ENCODE data around the gene DPEP1. TPM values are rescaled to one million over a fixed set of nuclear protein-coding genes. Genes with fewer than 3 reads are reported as not detected.

Gene DPEP1
- total and polyA plus RNA-seq, 4 donors: 0.14 to 0.83 (median 0.45) TPM

DNA sequence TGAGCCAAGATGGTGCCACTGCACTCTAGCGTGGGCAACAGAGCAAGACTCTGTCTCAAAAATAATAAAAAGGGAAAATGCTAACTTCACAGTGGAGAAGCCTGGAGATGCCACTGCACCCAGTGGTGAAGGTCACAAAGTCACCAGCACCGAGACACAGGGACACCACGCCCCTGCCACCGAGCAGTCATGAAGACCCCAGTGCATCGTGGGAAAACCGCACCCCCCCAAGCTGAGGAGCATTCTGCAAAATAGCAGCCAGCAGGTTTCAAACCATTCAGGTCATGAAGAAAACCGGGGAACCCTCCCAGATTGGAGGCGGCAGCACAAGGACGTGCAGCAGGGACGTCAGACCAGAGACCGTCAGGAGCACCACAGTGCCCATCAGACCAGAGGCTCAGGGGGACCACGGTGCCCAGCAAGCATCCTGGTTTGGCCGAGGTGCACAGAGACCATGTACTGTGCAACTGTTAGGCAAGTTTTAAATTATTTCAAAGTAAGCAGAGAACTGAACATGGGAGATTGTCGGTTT lies 30.4 kb downstream of the DPEP1 start:
- TF ChIP-seq RXRA (IDR thresholded peaks at IDR 0.05) (no peak), SP1 (IDR thresholded peaks at IDR 0.05) (no peak), NR2F2 (IDR thresholded peaks at IDR 0.05) (no peak), REST (IDR thresholded peaks at IDR 0.05) (no peak), TAF1 (conservative IDR thresholded peaks at IDR 0.05) (no peak), YY1 (IDR thresholded peaks at IDR 0.05) (no peak), EGR1 (IDR thresholded peaks at IDR 0.05; ENCODE audit: low read depth in 2 of 2) (no peak), JUND (IDR thresholded peaks at IDR 0.05) (no peak), MAX (IDR thresholded peaks at IDR 0.05) (no peak), FOXA2 (IDR thresholded peaks at IDR 0.05) (no peak), ZBTB33 (IDR thresholded peaks at IDR 0.05) (no peak), HNF4A (conservative IDR thresholded peaks at IDR 0.05) (no peak), HNF4G (IDR thresholded peaks at IDR 0.05) (no peak)
- TF ChIP-seq, protein P1, sequence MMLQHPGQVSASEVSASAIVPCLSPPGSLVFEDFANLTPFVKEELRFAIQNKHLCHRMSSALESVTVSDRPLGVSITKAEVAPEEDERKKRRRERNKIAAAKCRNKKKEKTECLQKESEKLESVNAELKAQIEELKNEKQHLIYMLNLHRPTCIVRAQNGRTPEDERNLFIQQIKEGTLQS (IDR thresholded peaks at IDR 0.05): no peak
- no peak overlapping the region for H3K4me3 ChIP-seq (ENCODE audit: low read depth in 1 of 3, low read length in 3 of 3)
- H3K27me3 ChIP-seq (ENCODE audit: control insufficient read depth in 4 of 4, insufficient read depth in 4 of 4, low read length in 3 of 4): no peaks in the 10 kb centered on the region
- H3K4me1 ChIP-seq (ENCODE audit: control insufficient read depth in 4 of 4, insufficient read depth in 4 of 4, low read length in 3 of 4): peaks cover 0 to 6% (median 3%) of the 10 kb centered on the region in 4 donors
- no peak for DNase-seq (ENCODE audit: low spot score)
- no peak overlapping the region for H3K27ac ChIP-seq (ENCODE audit: low read depth in 1 of 2, low read length in 2 of 2)
- H3K9ac ChIP-seq (ENCODE audit: low read depth in 1 of 2, low read length in 2 of 2): no peak overlapping the region
- H3K9me3 ChIP-seq (ENCODE audit: control insufficient read depth in 4 of 4, low read length in 3 of 4): no peaks in the 10 kb centered on the region
- peaks cover 11 to 31% (median 17%) of the 10 kb centered on the region in 4 donors for H3K36me3 ChIP-seq (ENCODE audit: control insufficient read depth in 4 of 4, insufficient read depth in 3 of 4, low read depth in 1 of 4, low read length in 3 of 4)
- 80% methylated on average over 14 of the region's 14 CpGs for WGBS

GRCh38 chr16:89645122-89645521 lies 31.7 kb downstream of the DPEP1 start:
- Histone ChIP-seq H3K27me3 (ENCODE audit: control insufficient read depth in 4 of 4, insufficient read depth in 4 of 4, low read length in 3 of 4) (no peaks in the 10 kb centered on the region), H3K9ac (ENCODE audit: low read depth in 1 of 2, low read length in 2 of 2) (no peak overlapping the region), H3K4me3 (ENCODE audit: low read depth in 1 of 3, low read length in 3 of 3) (no peak overlapping the region), H3K4me1 (ENCODE audit: control insufficient read depth in 4 of 4, insufficient read depth in 4 of 4, low read length in 3 of 4) (peaks cover 0 to 6% (median 3%) of the 10 kb centered on the region in 4 donors), H3K36me3 (ENCODE audit: control insufficient read depth in 4 of 4, insufficient read depth in 3 of 4, low read depth in 1 of 4, low read length in 3 of 4) (peaks cover 11 to 34% (median 19%) of the 10 kb centered on the region in 4 donors), H3K27ac (ENCODE audit: low read depth in 1 of 2, low read length in 2 of 2) (no peak overlapping the region), H3K9me3 (ENCODE audit: control insufficient read depth in 4 of 4, low read length in 3 of 4) (no peaks in the 10 kb centered on the region)
- TF ChIP-seq RAD21 (IDR thresholded peaks at IDR 0.05): no peak
- no peak for TF ChIP-seq GABPA (IDR thresholded peaks at IDR 0.05 in 1 of 2, conservative IDR thresholded peaks at IDR 0.05 in 1 of 2)
- WGBS: 91% methylated on average over 11 of the region's 11 CpGs
- DNase-seq (ENCODE audit: low spot score): no peak

Data from liver (tissue), 9 donors.